HUDEP-2 (cell line): Measurements from ENCODE around the gene DPF3.

Experiments used
- DNase-seq, 76 experiments: peaks; one replicate each; lab custom pipeline; 2025; ENCODE audit not compliant: unreplicated experiment in 76 of 76; lab: John Stamatoyannopoulos, UW

Gene DPF3

DNA sequence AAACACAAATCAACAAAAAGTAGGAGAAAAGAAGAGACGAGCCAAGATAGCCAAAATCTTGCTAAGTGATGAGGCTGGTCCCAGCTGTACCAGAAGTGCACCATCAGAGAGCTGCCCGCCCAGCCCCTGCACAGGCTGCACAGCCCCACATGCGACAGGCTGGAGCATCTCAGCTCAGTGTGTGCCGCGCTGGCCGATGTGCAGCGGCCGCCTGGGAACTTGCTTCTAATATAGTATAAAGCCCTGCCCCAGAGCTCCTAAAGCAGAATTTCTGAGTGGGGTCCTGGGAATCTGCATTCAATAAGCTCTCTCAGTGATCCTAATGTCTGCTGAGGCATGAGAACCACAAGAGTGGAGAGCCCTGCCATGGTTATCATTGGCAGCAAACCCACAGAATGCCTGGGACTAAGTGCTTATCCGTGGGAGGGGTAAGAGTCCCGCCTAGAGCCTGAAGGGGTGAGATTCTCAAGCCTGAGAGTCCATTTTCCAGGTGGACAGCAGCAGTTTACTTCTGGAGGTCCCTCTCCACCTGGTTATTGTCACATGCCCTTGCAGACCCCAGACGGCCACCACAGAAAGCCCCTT, 171.6 kb downstream of the DPF3 start:
- DNase-seq: peak in 11 of 76 experiments; percentile 7 to 21 (median 9)

DNA sequence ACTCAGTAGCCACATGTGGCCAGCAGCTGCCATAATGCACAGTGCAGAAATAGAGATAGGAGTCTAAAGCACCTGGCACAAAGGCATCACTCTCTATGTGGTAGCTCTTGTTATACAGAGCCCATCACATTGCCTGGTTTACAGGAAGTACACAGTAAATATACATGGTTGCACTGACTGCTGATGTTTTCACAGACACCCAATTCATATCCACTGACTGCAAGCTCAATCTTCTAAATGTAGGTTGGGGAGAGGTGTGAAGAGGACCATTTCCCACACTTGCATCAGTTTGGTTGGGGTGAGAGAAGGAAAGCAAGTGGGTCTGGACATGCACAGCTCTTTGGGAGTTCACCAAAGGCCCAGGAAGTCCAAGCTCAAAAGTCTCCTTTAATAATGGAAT, 172.8 kb downstream of the DPF3 start:
- DNase-seq: no peak

DNA sequence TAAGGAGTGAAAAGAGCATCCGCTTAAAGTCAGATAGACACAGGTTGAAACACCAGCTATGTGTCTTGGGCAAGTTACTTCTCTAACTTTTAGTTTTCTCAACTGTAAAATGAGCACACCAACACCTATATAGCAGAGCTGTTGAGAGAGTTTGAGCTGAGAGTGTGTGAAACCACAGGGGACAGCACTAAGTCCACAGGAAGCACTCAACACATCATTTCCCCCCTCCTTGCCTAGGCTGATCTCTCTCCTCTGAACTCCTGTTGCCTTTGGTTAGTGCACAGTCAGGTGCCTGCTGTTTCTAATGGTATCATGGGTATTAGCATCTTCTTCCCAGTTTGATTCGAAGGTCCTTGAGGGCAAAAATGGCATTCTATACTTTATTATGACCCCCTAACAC, 176.7 kb downstream of the DPF3 start:
- no peak for DNase-seq

DNA sequence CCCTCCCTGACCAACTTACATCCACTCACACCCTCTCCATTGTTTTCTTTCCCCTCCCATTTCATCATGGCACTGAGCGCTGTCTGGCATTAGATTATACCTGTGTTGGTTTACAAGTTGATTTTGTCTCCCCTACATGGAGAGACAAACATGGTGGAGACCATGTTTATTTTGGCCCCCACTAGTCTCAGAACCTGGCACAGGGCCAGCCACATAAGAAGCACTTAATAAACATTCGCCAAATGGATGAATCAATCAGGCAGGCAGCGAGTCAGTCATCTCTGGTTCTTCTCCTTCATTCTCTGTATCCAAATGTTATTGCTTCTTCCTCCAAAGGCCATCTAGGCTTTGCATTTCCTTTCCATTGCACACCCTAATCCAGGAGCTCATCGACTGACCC, 177.4 kb downstream of the DPF3 start:
- no peak for DNase-seq

DNA sequence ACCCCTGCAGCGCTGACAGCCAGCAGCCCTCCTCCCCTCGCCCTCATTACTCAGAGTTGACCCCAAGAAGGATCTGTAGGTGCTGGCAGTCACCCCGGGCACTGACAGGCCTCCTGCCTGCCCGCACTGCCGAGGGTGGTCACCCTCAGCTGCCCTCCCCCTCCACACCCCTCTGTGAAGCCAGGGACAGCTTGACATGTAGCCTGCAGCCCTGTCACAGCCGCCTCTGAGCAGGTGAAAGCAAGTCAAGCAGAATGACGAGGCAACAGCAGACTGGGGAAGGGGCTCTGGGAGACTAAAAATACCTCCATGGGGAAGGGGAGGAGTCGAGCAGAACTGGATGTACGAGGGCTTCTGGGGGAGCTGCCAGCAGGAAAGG, 178.1 kb downstream of the DPF3 start:
- no peak for DNase-seq

DNA sequence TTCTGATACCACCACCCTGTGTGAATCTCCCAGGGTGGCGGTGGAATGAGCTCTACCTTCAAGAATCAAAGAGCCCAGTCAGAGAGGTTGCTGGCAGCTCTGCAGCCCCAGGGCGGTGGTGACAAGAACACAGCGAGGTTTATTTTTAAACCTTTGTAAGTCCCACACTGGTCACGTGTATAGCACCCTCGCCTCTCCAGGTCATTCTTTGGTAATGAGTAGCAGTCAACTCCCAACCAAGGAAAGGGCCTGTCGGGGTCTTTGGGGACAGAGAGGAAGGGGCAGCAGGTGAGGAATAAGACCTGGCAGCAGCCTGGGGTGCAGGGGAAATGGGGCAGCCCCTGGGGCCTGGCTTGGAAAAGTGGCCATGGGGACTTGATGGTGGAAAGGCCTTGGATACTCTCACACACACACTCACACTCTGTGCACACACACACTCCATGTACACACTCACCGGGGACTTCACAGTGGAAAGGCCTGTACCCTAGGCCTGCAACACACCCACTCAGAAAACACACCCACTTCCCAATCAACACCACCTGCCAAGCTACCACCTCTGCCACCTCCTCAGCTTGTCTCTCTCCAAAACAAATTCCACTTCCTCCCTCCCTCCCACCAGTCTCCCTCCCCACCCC, 178.6 kb downstream of the DPF3 start:
- no peak for DNase-seq

DNA sequence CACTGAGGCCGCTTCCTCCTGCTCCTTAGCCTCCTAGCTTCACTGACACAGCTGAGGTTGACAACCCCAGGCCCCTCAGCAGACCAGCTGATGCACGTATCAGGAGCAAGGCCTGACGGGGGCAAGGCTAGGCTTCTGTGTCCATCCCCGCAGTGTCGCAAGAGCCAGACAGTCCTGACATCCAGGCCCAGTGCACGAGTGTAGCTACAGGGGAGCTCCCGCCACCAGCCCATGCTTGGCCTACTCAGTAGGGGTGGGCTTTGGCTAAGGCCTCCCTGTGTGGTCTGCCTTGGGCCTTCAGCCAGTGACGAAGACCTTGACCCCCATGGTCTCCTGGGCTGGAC, 179.1 kb downstream of the DPF3 start:
- DNase-seq: no peak

DNA sequence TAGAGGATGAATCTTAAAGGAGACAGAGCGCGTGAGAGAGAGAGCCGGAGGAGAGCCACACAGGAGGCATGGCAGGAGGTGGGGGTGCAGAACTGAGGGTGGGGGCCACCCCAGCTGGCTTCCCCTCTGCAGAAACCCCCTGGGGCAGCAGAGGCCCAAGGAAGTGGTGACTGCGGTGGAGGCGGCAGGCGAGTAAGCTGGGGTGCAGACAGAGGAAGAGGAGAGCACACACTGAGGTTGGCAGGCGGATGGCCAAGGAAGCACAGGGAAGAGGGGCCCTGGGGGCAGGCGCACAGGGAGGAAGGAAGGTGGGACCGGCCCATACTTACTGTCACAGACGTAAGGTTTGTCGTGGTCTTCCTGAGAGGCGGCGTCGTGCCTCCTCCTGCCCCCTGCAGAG, 179.8 kb downstream of the DPF3 start:
- no peak for DNase-seq

DNA sequence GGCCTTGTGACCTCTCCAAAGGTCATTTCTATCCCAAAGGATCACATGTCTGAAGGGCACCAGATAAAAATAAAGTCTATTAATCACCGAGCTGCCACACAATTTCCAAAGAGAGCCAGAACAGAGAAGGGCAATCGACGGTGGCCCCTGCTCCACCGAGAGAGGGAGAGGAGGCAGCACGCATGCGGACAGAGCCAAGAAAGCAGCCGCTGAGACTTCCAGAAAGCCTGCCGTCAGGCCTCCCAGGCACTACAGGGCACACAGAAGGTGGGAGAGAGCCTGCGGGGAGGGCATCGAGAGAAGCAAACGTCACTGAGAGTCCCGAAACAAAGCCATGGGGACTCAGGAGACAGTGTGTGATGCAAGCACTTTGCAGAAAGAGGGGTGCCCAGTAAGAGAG, 182.0 kb downstream of the DPF3 start:
- DNase-seq: no peak

DNA sequence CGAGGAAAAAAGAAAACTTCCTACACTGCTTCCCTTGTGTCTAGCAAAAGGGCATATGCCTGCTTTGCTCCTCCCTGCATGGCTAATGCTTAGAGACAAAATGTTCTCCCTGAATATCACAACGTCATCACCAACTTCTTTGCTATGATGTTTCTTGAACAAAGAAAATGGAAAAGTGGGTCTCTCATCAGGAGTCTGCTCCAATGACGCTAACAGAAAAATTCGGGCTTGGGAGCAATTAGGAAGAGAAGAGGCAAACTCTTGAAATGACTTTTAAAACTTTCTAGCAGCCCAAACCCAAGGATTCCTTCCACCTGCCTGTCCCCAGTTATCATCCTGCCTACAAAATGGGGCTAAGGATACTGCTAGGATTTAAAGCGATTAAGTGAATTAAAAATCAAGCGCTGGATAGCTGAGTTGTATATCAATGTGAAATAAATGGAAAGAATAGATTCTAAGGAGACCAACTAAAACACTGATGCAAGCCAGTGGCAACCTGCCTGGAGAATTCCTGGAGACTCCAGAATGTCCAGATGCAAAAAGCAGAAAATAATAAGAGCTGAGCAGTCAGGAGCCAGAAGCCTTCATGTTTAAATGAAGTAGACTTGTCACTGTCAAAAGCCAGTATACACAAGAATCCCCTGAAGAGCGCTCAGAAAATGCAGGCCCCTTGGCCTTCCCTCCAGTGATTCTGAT, 183.8 kb downstream of the DPF3 start:
- DNase-seq: no peak

DNA sequence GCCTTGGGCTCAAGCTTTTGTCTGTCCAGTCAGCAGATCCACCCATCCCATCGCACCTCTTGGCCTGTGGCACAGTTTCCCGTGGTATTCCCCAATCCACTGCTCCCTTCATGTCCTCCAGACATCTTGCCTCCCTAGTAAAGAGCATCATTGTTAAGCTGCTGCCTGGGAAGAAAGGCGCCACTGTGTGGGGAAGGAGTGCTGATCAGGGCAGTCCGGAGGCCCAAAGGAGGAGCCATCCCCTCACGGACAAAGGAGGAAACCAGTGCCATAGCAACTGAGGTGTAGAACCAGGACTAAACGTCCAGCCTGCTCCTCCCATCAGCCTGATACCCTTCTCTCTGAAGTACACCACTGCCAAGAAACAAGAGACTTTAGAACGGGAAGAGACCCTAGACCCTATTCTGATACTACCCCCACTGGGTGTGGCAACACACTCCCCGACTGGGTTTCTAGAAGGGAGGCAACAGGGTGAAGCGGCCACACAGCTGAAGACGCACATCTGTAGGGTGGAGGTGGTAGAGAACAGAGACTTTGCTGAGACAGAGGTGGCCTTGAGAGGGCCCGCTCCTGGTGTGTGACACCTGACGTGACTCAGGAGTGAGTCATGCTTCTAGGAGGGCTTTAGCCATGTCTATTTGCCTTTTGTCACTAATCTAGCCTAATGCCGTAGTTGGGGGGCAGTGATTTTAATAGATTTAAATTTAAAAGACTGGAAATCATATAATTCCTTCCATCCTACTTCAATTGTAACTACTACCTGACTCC, 185.0 kb downstream of the DPF3 start:
- no peak for DNase-seq

DNA sequence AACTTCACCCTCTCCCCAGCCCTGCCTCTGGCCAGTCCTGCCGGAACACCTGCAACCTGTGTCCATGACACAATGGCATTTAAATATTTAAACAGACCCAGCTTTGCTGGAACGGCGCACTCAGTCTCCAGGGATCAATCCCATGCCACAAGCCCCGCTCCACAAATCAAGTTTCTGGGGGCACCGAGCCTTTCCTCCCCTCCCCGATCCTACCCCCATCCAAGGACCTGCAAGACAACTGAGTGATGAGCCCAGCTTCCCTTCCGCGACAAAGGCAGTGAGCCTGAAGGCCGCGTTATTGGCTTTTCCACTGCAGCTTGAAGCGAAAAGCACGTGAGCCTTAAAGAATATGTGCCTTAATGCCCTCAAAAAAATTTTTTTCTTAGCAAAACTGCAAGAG, 185.7 kb downstream of the DPF3 start:
- no peak for DNase-seq

DNA sequence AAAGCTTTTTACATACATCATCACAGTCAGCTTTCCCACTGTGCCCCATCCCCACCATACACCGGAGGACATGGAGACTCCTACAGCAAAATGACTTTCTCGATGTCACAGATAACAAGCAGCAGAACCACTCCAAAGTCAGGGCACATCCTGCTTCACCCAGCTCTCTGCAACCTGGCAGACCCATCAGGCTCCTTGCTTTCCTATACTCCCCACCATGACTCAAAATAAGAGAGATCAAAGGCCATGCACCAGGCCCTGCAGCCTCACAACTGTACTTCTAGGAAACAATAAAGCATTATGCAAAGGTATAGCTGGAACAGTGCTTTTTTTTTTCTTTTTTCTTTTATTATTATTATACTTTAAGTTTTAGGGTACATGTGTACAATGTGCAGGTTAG, 187.4 kb downstream of the DPF3 start:
- DNase-seq: no peak

DNA sequence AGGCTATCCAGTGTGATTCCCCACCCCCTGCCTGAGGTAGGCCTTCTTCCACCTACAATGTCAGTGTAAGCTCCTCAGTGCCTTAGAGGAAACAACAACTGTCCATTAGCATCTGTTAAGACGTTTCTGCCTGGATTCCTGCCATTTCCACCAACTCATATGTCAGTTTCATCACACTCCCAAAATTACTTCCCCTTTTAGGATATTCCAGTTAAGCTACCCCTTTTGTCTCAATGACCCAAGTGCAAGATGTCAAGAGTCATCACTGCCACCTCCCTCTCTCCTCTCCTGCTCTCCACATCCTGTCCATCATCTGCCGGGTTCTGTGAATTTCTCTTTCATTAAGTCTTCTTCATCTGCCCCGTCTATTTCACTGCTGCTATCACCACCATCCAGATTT, 189.4 kb downstream of the DPF3 start:
- DNase-seq: no peak

DNA sequence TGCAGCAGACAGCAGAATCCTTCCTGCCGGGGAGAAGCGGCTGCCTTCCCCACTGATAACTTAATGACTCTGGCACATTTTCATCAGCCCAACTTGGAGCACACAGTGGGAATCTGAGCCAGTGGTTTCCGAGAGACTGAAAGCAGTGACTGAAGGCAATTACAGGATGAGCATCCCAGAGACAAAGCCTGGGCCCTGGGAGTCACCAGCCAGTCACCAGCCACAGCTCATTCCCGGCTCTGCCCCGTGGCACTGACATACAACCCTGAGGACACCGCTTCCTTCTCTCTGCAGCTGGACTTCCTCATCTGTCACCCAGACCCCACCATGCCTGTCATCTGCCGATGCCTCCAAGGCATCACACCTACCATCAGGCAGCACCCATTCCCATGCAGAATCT, 192.3 kb downstream of the DPF3 start:
- no peak for DNase-seq

DNA sequence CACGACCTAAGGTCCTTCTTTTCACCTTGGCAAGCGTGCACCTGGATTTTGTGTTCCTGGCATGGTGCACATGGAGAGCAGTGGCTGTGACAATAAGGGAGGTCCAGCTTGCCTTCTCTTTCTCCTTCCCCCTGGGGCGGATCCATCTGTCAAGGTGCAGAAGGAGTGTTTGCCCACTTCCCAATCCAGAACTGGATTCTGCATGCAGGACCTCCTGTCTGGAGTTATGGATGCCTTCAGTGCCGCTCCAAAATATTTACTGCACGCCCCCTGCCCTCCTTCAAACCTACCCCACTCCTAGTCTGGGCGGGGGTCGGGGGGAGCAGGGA, 192.7 kb downstream of the DPF3 start:
- DNase-seq: no peak

DNA sequence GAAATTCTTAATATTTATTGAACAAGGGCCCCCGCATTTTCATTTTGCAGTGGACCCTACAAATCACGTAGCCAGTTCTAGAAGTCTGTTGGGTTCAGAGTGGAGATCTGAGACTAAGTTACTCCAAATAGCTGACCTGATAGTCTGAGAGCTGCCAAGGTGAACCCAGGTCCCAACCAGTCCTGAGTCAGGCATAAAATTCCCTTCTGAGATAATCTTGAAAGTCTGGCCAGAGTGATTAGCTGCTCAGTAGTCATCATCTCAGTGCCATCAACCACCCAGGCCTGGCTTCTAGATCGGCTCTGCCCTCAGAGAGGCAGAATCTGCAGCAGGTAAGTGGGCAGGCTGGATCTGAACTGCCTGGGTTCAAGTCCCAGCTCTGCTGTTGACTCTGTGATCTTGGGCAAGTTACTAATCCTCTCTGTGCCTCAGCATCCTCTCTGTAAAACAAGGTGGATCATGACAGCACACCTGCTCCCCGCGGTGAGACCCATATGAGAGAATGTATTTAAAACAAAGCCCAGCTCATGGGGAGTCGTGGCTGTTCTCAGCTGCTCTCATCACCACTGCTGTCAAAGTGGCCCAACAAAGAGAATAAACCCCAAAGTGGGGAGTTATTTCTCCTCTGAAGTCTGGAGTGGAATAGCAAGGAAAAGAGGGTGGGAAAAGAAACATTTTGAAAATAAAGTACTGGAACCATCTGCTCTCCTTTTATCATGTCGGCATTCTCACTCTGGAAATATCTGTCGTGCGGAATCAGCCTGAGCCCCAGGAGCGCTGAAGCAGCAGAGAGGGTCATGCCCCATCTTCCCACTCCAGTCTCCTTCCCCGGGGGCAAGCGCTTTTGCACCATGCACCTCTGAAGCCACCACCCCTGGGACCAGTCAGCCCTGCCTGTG, 193.3 kb downstream of the DPF3 start:
- no peak for DNase-seq

DNA sequence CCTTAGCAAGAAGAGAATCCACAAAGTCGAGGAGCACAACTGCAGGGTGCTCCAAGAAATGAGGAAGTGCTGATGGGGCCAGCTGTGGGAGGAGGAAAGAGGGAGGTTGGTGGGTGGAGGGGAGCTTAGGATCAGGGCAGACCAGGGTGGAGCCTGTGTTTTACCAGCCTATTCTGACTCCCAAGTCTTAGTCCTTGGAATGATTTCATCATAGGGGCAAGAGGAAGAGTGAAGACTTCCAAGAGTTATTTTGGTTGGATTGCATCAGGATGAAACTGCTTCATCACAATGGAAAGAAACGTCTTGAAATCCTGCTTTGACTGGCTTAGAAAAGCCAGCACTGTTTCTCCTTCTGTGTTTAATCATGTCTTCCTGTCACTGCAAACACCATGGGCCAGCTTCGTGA, 194.0 kb downstream of the DPF3 start:
- DNase-seq: peak in 3 of 76 experiments; percentile 12 to 20 (median 14)

DNA sequence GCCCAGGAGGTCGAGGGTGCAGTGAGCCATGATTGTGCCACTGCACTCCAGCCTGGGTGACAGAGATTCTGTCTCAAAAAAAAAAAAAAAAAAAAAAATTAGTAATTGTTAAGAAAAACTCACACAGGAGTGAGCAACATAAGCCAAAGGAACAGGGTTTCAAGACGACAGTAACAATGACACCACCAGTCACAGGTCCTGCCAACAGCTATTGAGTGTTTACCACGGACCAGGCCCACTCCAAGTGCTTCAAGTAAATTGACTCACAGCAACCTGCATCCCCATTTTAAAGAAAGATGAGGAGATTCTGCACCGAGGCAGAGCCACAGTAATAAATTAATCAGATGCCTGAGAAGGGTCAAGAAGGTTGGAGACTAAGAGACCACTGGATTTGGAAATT, 194.5 kb downstream of the DPF3 start:
- DNase-seq: no peak

DNA sequence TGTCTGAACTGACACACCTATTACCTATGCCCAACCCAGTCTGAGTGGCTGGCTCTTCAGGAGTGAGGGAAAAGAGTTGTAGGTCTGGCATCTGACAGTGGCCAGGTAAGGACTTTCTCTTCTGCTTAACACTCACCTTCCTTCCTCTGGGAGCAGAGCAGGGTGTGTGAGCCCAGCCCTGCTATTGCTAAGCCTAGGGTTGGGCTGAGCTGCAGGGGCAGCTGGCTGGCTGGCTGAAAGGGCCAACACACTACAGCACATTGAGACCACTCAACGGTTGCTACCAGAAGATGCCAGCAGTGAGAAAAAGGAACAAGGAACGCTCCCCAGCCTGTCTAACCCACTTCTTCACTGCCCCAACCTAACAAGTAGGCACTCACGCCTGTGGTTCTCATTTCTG, 201.2 kb downstream of the DPF3 start:
- DNase-seq: peak in 1 of 76 experiments; percentile 15

DNA sequence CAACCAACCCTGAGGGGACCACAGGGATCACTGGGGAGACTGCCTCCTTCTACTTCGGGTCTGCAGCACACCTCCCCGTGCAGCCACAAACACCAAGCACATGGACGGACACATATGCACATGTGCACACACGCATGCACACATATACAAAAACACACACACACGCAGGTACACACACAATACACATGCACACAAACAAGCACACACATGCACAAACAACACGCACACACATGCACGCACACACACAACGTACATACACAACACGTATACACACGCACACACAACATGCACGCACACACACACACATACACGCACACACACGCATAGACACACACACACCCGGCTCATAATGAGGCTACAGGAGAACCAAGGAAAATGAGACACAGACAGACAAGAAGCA, 203.6 kb downstream of the DPF3 start:
- DNase-seq: no peak
